KBM-7 (cell line): ENCODE measurements around the gene CENPM.

Source experiments
- DNase-seq: peaks from one replicate; pipeline ENCODE4 v3.0.0-alpha.2; 2015
- in situ Hi-C: fragments of 300-500 bp; cut with MboI; formaldehyde crosslinking; loops from 2 replicates; pipeline ENCODE4 v1.14.3; 2020; ENCODE audit warnings: low sequenced_read_pairs, low pct_unique_long_range_greater_than_20kb, mixed read lengths

Gene CENPM

DNA sequence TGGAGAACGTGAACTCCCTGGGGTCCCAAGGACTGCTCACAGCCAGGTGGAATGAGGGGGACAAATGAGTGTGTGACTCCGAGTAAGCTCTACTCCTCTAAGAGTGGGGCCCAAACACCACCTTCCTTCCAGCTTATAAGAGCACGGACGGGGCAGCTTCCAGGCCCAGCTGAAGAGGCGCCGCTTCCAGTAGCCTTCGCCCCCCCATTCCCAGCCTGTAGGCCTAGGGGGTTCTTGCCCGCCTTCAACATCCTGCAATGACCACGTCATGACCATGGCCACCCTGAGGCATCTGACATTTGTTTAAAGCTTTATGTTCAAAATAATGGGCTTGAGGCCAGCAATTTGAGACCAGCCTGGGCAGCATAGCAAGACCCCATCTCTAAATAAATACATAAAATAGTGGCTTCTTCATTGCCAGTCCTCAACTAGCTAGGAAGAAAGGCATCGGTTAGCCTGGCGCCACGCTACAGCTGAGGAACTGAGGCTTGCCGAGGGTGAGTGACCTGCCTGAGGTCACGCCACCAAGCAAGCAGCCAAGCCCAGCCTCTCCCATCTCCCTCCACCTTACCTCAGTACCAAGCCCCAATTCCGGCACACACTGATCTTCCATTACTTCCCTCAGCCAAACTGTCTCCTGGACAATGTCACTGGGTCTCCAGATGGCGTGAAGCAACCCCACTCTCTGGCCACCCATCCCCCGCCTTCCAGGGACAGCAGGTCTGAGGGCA, 12.5 kb downstream of the CENPM start:
- in situ Hi-C loops: no loop called here
- DNase-seq: no peak

GRCh38 chr22:41933411-41934177, 13.4 kb downstream of the CENPM start:
- in situ Hi-C loops: no loop called here
- no peak for DNase-seq

DNA sequence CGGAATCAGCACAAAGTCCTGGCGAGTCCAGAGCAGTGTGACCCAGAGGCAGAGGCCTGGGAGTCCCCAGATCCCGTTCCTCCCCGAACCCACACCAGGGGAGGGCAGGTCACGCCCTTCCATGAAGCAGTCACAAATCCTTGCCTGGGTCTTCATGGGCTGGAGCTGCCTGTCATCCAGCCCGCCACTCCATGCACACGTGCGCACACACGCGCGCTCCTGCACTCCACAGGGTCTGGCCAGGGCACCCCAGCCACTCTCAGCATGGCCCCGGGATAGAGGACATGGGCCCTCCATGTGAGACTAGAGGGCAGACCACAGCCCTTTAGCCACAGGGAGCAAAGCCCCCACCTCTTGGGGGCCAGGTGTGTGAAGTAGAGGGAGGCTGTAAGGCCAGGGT, 14.6 kb downstream of the CENPM start:
- DNase-seq: no peak
- in situ Hi-C loops: no loop called here

DNA sequence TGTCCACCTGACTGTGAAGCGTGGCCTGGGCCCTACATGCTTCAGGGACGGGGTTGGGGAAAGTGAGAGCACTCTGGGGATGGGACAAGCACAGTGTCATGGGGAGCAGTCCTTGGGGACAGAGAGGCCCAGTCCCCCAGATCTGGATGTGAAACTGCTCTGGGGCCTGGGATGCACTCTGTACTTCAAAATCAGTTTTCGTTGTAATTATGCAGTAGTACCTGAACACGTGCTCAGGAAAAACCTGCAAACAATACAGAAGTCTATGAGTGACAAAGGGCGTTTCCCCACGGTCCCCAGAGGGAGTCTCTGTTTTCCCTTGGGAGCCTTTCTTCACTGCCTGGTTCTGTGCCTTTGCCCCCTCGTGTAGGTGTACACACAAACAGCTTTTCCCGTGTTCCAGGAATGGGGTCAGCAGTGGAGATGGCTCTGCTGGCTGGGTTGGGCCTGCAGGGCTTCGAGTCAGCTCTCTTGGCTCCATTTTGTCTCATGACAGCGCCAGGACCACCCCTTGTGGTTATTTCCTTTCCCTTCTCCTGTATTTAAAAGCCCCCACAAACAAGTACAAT, 15.2 kb downstream of the CENPM start:
- in situ Hi-C loops: no loop called here
- no peak for DNase-seq

DNA sequence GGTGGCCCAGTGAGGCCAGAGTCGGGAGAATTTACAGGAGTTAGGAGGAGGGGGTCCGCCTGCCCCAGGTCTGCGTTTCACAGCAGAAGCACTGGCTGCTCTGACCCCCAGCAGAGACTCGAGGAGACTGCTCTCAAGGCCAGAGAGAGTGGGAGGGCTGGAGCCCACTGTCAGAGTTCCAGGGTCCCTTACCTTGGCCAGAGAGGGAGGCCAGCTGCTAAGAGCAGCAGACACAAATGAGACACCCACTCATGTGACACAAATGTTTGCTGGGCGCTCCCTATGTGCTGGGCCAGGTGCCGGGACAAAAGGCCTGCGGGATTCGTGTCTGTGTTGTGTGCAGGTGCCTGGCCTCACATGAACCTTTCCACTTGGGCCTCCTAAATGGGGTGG, 17.5 kb downstream of the CENPM start:
- in situ Hi-C loops: no loop called here
- DNase-seq: no peak

DNA sequence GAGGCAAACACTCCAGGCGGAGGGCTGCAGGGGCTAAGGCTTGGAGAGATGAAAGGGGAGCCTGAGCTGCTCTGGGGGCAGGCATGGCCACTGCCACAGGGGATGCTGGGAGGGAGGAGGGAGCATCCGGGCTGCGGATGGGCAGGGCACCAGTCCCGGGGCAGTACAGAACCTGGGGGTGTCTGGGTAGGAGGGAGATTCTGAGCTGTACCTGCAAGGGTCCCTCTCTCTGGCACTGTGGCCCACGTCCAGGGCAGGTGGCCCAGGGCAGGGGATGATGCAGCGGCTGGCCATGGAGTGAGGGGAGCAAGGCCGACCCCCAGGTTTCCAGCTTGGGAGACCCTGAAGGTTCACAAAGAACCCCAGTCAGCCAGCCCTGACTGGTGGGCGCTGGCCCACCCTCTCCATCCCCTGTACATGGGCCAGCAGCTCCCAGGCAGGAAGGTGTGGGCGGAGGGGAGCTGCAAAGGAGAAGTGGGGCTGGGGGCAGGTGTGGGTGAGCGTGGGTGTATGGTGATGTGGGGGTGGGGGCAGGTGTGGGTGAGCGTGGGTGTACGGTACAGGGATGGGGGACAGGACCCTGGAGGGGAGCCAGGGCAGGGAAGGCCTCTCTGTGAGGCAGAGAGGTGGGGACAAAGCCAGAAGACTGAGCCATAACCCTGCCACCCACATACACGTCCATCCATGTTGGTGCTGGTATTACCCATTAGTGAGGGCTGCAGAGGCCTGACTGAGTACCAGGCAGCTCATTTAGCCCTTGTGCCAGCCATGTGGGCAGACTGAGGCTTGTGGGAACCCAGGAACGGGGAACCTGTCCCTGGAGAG, 18.1 kb downstream of the CENPM start:
- in situ Hi-C loops: no loop called here
- no peak for DNase-seq

DNA sequence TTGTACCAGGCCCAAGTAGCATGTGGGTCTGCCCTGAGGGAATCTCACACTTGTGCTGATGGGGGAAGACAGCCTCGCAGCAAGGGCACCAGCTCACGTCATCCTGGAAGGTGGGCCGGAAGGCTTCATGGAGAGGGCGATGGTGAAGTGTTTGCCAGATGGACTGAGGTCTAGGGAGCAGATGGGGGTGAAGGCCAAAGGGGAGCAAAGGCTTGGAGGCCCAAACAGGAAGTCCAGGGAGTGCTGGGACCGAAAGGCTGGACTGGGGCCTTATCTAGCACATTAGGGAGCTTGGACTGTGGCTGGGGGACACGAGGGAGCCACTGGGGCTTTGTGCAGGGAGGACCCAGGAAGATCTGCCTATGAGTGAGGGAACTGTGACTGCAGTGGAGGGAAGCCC, 19.1 kb downstream of the CENPM start:
- in situ Hi-C loops: no loop called here
- DNase-seq: no peak

- peak; percentile 78 for DNase-seq
- in situ Hi-C loops: no loop called here
These were observed 21.0 kb downstream of the CENPM start for GRCh38 chr22:41925783-41926460.

DNA sequence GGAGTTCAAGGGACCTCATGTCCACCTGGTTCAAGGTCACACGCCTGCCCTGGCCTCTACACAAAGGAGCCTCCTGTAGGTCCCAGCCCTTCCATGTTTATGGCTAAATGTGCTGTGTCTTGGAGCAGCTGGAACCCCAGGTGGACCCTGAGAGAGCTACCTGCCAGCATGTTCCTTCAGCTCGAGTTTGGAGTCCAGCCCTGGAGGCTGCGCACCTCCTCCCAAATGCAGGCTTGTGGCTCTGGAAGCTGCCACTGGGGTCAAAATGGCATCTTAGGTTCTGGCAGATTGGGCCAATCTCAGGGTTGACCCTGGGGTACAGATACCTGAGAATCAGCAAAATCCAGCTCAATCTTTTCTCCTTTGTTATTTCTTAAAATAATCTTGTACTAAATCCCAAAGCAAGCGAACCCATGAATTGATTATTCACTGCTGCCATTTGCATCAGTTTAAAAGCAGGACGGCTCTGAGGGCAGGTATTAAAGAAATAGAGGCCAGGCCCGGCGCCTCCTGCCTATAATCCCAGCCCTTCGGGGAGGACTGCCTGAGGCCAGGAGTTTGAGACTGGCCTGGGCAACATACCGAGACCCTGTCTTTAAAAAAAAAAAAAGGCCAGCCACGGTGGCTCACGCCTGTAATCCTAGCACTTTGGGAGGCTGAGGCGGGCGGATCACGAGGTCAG, 23.2 kb downstream of the CENPM start:
- in situ Hi-C loops: no loop called here
- no peak for DNase-seq

DNA sequence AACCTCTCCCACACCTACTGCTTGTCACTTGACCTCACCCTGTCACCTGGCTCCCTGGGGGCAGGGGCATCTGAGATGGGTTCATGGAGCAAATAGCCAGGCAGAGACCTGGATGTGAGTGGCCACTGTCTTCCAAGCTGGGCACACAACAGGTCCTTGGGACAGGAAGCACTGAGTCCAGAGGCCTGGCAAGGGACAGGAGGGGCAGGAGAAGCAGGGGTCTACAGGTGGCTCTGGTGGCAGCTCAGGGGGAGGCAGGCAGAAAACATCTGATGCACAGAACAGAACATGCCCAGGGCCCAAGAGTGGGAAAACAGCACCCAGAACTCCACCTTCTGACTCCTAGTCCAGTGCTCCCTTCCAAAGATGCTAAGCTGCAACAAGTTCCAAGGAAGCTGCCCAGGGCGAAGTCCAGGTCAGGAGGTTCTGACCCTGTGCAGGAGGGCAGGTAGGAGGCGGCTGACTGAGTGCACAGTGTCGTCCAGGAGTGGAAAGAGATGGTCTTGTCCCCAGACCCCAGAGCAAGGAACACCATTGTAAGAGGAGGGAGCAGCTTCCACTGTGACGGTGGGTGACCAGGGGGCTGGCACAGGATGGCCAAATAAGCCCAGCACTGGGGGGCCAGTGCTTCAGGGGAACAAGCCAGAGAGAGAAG, 23.9 kb downstream of the CENPM start:
- in situ Hi-C loops: no loop called here
- no peak for DNase-seq

- in situ Hi-C loops: no loop called here
- DNase-seq: no peak
These were observed 24.6 kb downstream of the CENPM start for GRCh38 chr22:41922328-41922727.

- in situ Hi-C loops: no loop called here
- no peak for DNase-seq
These were observed 26.5 kb downstream of the CENPM start for GRCh38 chr22:41920271-41920976.

- DNase-seq: no peak
These were observed 27.4 kb downstream of the CENPM start for GRCh38 chr22:41919357-41920224.

GRCh38 chr22:41917903-41918791, 28.8 kb downstream of the CENPM start:
- peak; percentile 75 for DNase-seq
- in situ Hi-C loops: no loop called here

More at GRCh38 chr22:41919357-41920224, 27.4 kb downstream of the CENPM start:
- in situ Hi-C loops: no loop called here

GRCh38 chr22:41917375-41917902, 29.5 kb downstream of the CENPM start:
- no peak for DNase-seq
- in situ Hi-C loops: no loop called here
